Activated CD4-positive, alpha-beta T cell treated with anti-CD3 and anti-CD28 coated beads for 36 hours (primary cell): ENCODE measurements around the gene ZMYND11. TPM values are rescaled to one million over a fixed set of nuclear protein-coding genes. Genes with fewer than 3 reads are reported as not detected.
A peak's percentile ranks its signal among the peaks of the same experiment; 100 is the strongest.

ENCODE experiments used
- ATAC-seq: fragments of 200-7000 bp; cut with Tn5 transposase; one replicate; pipeline ENCODE4 v1.10.0; 2021; ENCODE audit warnings: mild to moderate bottlenecking, moderate library complexity
- CTCF ChIA-PET: fragments of 350-600 bp; sonication (Branson Sonifier 250); formaldehyde crosslinking; loops from one replicate; lab custom pipeline; 2021; ENCODE audit warnings: antibody characterized with exemption; lab: Charles Lee
- POLR2A ChIA-PET: fragments of 350-600 bp; sonication (Branson Sonifier 250); formaldehyde crosslinking; loops from one replicate; lab custom pipeline; 2021; ENCODE audit warnings: antibody characterized with exemption, inconsistent platforms; lab: Charles Lee
- DNase-seq: peaks from one replicate; pipeline ENCODE4 v3.0.0-alpha.2; 2020
- H3K27ac Mint-ChIP-seq: one replicate; pipeline ENCODE4 v1.8.0; 2021; ENCODE audit warnings: mixed read lengths
- H3K27me3 Mint-ChIP-seq: one replicate; pipeline ENCODE4 v1.8.0; 2021; ENCODE audit warnings: mixed read lengths
- H3K36me3 Mint-ChIP-seq: one replicate; pipeline ENCODE4 v1.8.0; 2021; ENCODE audit warnings: low read depth, mixed read lengths
- H3K4me1 Mint-ChIP-seq: one replicate; pipeline ENCODE4 v1.8.0; 2021; ENCODE audit warnings: mixed read lengths
- H3K4me3 Mint-ChIP-seq: one replicate; pipeline ENCODE4 v1.8.0; 2021; ENCODE audit warnings: mild to moderate bottlenecking, moderate library complexity, mixed read lengths
- H3K9me3 Mint-ChIP-seq: one replicate; pipeline ENCODE4 v1.8.0; 2021; ENCODE audit warnings: low read depth, mixed read lengths
- intact Hi-C, 2 experiments: fragments of 100-400 bp; cut with DNase I in 1 of 2; cut with micrococcal nuclease in 1 of 2; formaldehyde crosslinking; loops; one replicate each; pipeline versions ENCODE4 v1.14.2 to v1.15.1; 2022 to 2024; cut with DNase I, micrococcal nuclease
- total RNA-seq, 2 experiments: library from RNA; stranded (reverse); gene quantifications; one replicate each; pipeline ENCODE4 v1.2.3, GENCODE V29; 2021

The ZMYND11 gene
- total RNA-seq, 2 experiments from 2014 or later = 13.2 to 16.9 TPM

DNA sequence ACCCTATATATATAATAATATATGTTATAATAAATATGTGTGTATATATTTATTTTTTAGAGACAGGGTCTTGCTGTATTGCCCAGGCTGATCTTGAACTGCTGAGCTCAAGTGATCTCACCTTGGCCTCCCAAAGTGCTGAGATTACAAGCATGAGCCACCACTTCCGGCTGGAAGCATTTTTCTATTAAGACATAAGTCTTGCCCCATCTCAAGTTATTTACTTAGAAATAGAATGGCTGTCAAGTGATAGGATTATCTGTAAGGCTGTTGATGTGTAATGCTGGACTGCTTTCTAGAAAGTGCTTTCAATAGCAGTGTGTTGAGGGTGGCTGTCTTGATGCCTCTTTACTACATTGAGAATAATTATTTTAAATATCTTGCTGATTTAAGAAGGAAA is 65.2 kb downstream of the ZMYND11 start:
- ATAC-seq (no peak), DNase-seq (no peak)
- Mint-ChIP-seq H3K4me3 (no peak overlapping the region), H3K27me3 (no peaks in the 10 kb centered on the region), H3K27ac (no peak overlapping the region), H3K36me3 (peaks cover 4% of the 10 kb centered on the region), H3K4me1 (peaks cover 14% of the 10 kb centered on the region), H3K9me3 (no peaks in the 10 kb centered on the region)
- POLR2A ChIA-PET = no interaction called here
- CTCF ChIA-PET = no interaction called here
- intact Hi-C loops = loop anchor here in 1 of 2 experiments (2.0 kb wide), 1 partner anchor 18 kb away; no protein-coding TSS in a partner anchor

DNA sequence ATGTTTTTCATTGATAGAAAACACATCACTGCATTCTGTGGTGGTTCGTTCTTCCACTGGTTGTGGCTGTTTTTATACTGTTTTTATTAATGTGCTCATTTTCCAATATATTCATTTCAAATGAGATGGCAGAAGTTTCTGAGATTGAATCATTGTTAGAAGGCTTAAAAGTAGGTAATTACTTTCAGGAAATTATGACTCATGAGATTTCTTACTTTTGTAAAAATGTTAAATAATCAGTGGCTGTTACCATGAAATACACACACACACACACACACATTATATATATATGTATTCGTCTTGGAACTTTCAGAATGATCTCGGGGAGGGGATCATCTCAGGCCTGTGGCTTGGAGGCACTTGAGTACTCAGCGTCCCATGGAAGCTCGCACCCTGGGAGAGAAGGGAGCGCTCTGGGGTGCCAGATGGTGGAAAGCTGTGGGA is 66.1 kb downstream of the ZMYND11 start:
- POLR2A ChIA-PET = no interaction called here
- Mint-ChIP-seq H3K9me3 (no peaks in the 10 kb centered on the region), H3K27ac (no peak overlapping the region), H3K27me3 (no peaks in the 10 kb centered on the region), H3K4me1 (peaks cover 14% of the 10 kb centered on the region), H3K4me3 (no peak overlapping the region), H3K36me3 (peaks cover 4% of the 10 kb centered on the region)
- ATAC-seq (peak; percentile 51), DNase-seq (peak; percentile 10)
- CTCF ChIA-PET = no interaction called here
- intact Hi-C loops = loop anchor here (1.0 to 2.0 kb wide), 2 partner anchors 18 to 19 kb away; no protein-coding TSS in a partner anchor

DNA sequence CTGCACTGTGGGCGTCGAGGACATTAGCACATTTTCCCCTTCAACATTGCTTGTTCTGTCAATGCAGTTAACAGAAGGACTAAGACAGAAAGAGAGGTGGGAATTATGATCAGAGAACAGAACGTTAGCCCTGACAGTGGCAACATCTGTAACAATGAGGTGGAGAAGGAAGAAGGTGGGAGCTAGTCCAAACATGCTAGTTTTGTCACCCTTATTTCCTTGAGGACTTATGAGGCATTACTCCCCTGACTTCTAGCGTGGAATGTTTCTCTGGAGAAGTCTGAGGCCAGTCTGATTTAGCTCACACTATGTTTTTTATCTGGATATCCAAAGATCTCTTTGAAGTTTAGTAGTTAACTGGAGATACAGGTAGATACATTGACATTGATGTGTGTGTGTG is 73.4 kb downstream of the ZMYND11 start:
- ChIA-PET POLR2A (no interaction called here), CTCF (no interaction called here)
- Mint-ChIP-seq H3K4me1 (peaks cover 1% of the 10 kb centered on the region), H3K27me3 (no peaks in the 10 kb centered on the region), H3K27ac (no peak overlapping the region), H3K9me3 (peaks cover 2% of the 10 kb centered on the region), H3K36me3 (peaks cover 18% of the 10 kb centered on the region), H3K4me3 (no peak overlapping the region)
- no peak for ATAC-seq
- no peak for DNase-seq
- intact Hi-C loops = no loop called here

DNA sequence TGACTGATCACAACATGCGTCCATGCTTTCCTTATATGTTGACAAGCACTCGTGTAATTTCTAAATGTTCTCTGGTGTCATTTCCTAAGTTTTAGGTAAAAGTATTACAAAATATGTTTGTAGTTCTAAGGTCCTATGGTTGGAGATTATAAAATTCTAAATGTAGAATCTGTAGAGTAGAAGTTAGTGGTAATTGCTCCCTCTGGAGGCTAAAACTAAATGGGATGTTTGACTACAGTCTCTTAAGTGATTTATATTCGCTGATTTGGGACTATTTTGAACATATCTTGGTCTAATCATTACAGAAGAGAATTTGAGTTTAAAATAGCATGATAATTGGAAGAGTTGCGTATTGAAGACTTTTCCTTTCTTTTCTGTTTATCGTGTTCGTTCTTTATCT is 74.1 kb downstream of the ZMYND11 start:
- Mint-ChIP-seq H3K36me3 (peaks cover 18% of the 10 kb centered on the region), H3K9me3 (peaks cover 2% of the 10 kb centered on the region), H3K4me3 (no peak overlapping the region), H3K27me3 (no peaks in the 10 kb centered on the region), H3K4me1 (peaks cover 1% of the 10 kb centered on the region), H3K27ac (no peak overlapping the region)
- ChIA-PET POLR2A (no interaction called here), CTCF (no interaction called here)
- intact Hi-C loops = no loop called here
- DNase-seq = no peak
- no peak for ATAC-seq

DNA sequence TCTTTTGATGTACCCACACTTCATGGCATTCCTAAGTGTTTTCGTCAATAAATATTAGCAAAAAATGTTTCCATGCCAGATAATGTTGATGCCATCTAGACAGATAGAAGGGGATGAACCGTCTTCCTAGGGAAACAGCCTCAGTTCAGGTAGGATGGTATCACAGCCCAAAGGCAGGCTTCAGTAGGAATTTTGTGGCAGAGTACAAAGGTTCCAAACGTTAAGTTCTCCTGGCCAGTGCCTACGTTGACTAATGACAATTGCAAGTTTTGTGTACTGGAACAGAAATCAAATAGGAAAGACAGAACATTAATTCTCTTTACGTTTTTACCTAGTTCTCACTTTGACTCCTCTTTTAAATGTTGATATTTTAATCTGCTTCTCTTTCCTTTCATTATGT is 75.0 kb downstream of the ZMYND11 start:
- no peak overlapping the region for H3K27ac Mint-ChIP-seq
- POLR2A ChIA-PET = interaction anchor here (0.5 kb wide), 1 partner anchor 29 kb away, joined by 4 read pairs; no protein-coding TSS in a partner anchor
- H3K4me3 Mint-ChIP-seq = no peak overlapping the region
- CTCF ChIA-PET = no interaction called here
- DNase-seq = no peak
- intact Hi-C loops = no loop called here
- ATAC-seq = no peak
- peaks cover 1% of the 10 kb centered on the region for H3K4me1 Mint-ChIP-seq
- peaks cover 2% of the 10 kb centered on the region for H3K9me3 Mint-ChIP-seq
- H3K36me3 Mint-ChIP-seq = peaks cover 16% of the 10 kb centered on the region
- no peaks in the 10 kb centered on the region for H3K27me3 Mint-ChIP-seq

DNA sequence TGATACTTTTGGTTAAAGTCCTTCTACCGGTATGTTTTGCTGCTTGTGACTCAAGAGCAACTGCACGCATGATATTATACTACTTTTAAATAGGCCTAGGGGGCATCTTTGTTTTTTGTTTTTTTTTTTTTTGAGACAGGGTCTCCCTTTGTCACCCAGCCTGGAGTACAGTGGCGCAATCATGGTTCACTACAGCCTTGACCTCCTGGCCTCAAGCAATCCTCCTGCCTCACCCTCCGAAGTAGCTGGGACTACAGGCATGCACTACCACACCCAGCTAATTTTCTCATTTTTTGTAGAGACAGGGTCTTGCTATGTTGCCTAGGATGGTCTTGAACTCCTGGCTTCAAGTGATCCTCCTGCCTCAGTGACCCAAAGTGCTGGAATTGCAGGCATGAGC is 80.2 kb downstream of the ZMYND11 start:
- ChIA-PET POLR2A (no interaction called here), CTCF (interaction anchor here (0.8 kb wide), 1 partner anchor 14 kb away, joined by 3 read pairs; no protein-coding TSS in a partner anchor)
- Mint-ChIP-seq H3K4me1 (peaks cover 19% of the 10 kb centered on the region), H3K27me3 (no peaks in the 10 kb centered on the region), H3K9me3 (no peaks in the 10 kb centered on the region), H3K36me3 (peaks cover 6% of the 10 kb centered on the region), H3K4me3 (no peak overlapping the region), H3K27ac (no peak overlapping the region)
- intact Hi-C loops = no loop called here
- DNase-seq (no peak), ATAC-seq (no peak)

DNA sequence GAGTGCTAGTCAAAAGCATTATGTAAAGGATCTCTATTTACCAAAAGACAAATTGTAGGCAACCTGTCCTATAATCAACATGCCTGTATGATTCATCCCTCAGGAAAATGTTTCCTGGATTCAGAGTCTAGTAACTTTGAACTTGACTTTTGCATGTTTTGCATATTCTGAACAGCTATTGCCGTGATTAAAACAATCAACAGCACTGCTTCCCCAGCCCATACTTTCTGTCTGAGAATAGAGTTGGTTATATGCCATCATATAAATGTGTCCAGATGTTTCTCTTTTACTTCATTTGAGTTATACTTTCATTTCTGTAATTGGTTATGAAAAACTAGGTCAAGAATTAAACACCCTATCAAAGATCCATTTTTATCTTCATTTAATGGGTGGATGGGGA is 83.5 kb downstream of the ZMYND11 start:
- Mint-ChIP-seq H3K27ac (no peak overlapping the region), H3K36me3 (peaks cover 5% of the 10 kb centered on the region), H3K9me3 (no peaks in the 10 kb centered on the region), H3K4me1 (peaks cover 24% of the 10 kb centered on the region), H3K27me3 (no peaks in the 10 kb centered on the region), H3K4me3 (no peak overlapping the region)
- intact Hi-C loops = no loop called here
- DNase-seq (no peak), ATAC-seq (no peak)
- ChIA-PET CTCF (no interaction called here), POLR2A (no interaction called here)

DNA sequence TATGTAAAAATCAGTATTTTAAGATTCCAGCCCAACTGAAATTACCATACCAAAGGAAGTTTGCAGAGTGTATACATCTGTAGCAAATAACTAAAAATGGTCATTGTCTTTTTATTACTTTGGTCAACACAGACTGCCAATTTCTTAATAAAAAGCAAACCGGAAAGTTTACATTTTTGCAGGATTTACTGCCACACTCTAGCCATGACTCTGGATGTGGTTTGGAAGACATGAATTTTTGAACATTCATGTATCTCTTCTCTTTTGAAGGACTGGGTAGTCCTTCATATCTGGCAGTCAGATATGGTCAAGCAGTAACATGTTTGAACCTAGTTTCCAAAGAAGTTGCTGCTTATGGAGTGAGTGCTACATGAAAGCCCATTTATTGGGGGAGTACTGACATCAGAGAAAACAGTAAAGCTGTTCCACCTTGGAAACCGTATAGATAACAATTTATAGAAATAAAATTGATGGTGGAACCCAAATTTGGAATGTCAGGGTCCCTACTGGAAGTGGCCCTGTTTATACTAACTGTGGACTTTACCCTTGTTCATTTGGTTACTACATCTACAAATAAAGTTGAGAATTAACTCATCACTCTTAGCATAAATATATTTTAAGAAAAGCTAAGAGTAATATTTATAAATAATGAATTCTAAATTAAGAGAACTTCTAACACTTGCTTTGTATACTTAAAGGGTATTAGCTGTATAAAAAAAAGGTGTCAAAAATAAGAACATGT is 84.6 kb downstream of the ZMYND11 start:
- Mint-ChIP-seq H3K36me3 (peaks cover 5% of the 10 kb centered on the region), H3K27me3 (no peaks in the 10 kb centered on the region), H3K27ac (no peak overlapping the region), H3K9me3 (no peaks in the 10 kb centered on the region), H3K4me1 (peaks cover 24% of the 10 kb centered on the region), H3K4me3 (no peak overlapping the region)
- intact Hi-C loops = no loop called here
- ChIA-PET CTCF (interaction anchor here (0.6 to 2.2 kb wide), 5 partner anchors 10 to 899 kb away, joined by 3 to 5 read pairs (median 4); no protein-coding TSS in a partner anchor), POLR2A (no interaction called here)
- ATAC-seq = no peak
- no peak for DNase-seq

DNA sequence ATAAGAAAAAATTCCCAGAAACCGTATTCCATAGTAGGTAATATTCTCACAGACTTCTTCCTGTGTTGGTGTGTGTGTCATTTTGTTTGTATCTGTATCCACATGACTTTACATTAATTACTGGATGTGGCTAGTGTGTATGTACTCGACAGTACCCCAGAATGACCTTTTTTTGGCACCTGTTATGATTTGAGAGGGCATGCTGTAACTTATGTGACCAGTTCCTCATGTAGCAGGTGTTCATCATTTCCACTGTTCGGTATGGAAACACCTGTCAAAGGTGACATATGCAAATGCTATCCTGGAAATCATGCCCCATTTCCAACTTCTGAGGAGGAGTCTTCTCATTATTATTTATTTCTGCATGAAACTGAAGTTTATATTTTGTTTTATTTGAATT is 89.3 kb downstream of the ZMYND11 start:
- POLR2A ChIA-PET = no interaction called here
- no peak for ATAC-seq
- no peaks in the 10 kb centered on the region for H3K9me3 Mint-ChIP-seq

DNA sequence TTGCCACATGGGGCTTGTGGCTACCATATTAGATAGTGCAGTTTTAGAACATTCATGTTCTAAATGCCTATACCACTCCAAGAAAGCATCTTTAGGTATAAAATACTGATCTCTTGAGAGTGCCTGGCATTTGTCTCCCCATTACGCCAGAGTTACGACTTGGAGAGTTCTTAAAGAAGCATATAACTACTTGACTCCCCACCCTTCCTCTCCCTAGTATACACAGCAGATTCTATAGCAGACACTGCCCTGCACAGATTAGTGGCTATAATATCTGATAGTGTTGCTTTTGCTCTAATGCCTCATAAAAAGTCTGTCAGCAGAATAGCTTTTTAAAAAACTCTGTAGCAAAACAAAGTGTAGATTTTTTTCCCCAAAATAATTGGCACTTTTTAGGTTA is 90.8 kb downstream of the ZMYND11 start:
- H3K27ac Mint-ChIP-seq = no peak overlapping the region
- no peak for ATAC-seq
- POLR2A ChIA-PET = no interaction called here
- intact Hi-C loops = no loop called here
- peaks cover 3% of the 10 kb centered on the region for H3K36me3 Mint-ChIP-seq
- H3K4me1 Mint-ChIP-seq = peaks cover 10% of the 10 kb centered on the region
- no peaks in the 10 kb centered on the region for H3K9me3 Mint-ChIP-seq
- DNase-seq = no peak
- H3K27me3 Mint-ChIP-seq = no peaks in the 10 kb centered on the region
- CTCF ChIA-PET = no interaction called here
- H3K4me3 Mint-ChIP-seq = no peak overlapping the region

More for the DNA sequence above, 89.3 kb downstream of the ZMYND11 start:
- Mint-ChIP-seq H3K27me3 (no peaks in the 10 kb centered on the region), H3K4me1 (peaks cover 17% of the 10 kb centered on the region), H3K36me3 (peaks cover 3% of the 10 kb centered on the region), H3K4me3 (no peak overlapping the region), H3K27ac (no peak overlapping the region)
- CTCF ChIA-PET = interaction anchor here (0.7 kb wide), 1 partner anchor 136 kb away, joined by 3 read pairs; no protein-coding TSS in a partner anchor
- DNase-seq = no peak
- intact Hi-C loops = no loop called here

DNA sequence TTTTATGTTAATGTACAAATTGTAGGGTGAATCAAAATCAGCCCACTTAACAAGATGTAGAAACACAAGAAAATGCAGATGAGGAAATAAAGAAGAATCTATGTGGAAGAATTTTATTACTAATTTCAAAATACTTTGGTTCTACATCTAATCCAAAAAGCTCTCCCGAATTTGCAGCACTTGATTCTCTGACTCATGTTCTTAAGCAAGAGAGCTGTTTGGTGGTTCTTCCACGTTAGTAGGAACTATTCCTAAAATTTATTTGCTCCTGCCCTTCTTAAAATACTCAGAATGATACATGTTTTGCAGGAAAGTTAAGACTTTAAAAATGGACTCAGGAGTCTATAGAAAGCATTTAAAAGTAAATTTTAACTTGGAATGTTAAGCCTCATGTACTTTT is 91.8 kb downstream of the ZMYND11 start:
- no peaks in the 10 kb centered on the region for H3K36me3 Mint-ChIP-seq
- no peak overlapping the region for H3K4me3 Mint-ChIP-seq
- intact Hi-C loops = no loop called here
- DNase-seq = no peak
- no peaks in the 10 kb centered on the region for H3K9me3 Mint-ChIP-seq
- ATAC-seq = no peak
- H3K4me1 Mint-ChIP-seq = peaks cover 7% of the 10 kb centered on the region
- no peaks in the 10 kb centered on the region for H3K27me3 Mint-ChIP-seq
- ChIA-PET CTCF (interaction anchor here (1.3 kb wide), 1 partner anchor 46 kb away, joined by 4 read pairs; no protein-coding TSS in a partner anchor), POLR2A (no interaction called here)
- H3K27ac Mint-ChIP-seq = no peak overlapping the region

DNA sequence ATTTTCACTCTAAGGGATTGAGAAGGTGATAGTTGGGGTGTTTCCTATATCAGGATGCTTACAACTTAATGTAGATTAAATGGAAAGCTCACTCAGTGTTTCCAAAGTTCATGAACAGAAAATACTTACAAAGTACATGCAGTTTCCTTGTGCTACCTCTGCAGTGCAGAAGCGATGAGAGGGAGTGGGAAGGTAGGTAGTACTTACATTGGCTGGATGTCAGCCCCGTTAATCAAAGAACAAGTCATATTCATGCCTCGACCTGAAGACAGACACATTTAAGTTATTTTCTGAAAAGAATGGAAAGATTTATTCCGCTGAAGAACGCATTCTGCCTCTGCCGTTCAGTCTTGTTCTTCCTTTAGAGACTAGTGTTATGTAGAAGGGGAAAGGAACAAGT is 93.1 kb downstream of the ZMYND11 start:
- POLR2A ChIA-PET = no interaction called here
- Mint-ChIP-seq H3K9me3 (no peaks in the 10 kb centered on the region), H3K27ac (no peak overlapping the region), H3K4me3 (no peak overlapping the region), H3K4me1 (peaks cover 7% of the 10 kb centered on the region), H3K27me3 (no peaks in the 10 kb centered on the region), H3K36me3 (no peaks in the 10 kb centered on the region)
- ATAC-seq (peak; percentile 19), DNase-seq (no peak)
- intact Hi-C loops = no loop called here
- CTCF ChIA-PET = no interaction called here
